IPS-NIHi7 (cell line): ENCODE results near the gene PCLAF.
"Not testable (repeated sequence)": the region's sequence is repeated elsewhere in the genome, so short reads cannot be mapped to it uniquely, and the experiment has no call there.

Experiments used
- DNase-seq: peaks from one replicate; pipeline ENCODE4 v3.0.0; 2012; ENCODE audit warnings: mixed read lengths; ENCODE audit errors: extremely low spot score

PCLAF gene, protein sequence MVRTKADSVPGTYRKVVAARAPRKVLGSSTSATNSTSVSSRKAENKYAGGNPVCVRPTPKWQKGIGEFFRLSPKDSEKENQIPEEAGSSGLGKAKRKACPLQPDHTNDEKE

DNA sequence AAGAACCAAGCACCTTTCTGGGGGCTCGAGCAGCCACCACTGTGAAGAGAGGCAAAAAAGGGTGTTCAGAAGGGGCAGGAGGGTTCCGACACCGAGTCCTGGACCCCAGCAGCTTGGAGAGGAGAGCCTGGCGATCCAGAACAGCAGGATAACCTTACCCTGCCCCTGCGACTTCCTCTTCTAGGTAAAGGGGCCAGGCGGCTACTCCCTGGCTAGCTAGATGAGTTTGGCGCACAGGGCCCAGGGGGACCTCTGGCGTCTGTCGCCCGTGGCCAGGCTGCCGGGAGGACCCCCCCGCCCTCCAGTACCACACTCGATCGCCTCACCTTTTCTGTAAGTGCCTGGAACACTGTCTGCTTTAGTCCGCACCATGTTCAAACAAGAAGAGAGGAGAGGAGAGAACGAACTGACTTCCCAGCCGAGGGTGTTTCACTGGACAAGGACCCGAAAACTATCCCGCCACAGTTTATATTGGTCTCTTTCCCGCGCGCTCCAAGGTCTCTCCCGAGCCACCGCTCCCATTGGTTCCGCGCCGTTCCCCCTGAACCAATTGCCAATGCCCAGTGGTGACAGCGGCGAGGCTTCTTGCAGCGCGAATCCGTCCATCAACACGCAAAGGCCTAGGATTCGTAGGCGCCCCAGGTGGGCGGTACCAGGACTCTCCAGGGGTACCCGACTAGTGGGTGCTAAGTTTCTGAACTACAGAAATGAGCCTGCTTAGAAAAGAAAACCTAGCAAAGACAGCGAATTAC is at the start of gene PCLAF:
PCLAF (minus strand) TSS at position 442 of the 752 bp plus-strand sequence; CDS start at position 372, 70 bp downstream.
- DNase-seq: peak; percentile 97

DNA sequence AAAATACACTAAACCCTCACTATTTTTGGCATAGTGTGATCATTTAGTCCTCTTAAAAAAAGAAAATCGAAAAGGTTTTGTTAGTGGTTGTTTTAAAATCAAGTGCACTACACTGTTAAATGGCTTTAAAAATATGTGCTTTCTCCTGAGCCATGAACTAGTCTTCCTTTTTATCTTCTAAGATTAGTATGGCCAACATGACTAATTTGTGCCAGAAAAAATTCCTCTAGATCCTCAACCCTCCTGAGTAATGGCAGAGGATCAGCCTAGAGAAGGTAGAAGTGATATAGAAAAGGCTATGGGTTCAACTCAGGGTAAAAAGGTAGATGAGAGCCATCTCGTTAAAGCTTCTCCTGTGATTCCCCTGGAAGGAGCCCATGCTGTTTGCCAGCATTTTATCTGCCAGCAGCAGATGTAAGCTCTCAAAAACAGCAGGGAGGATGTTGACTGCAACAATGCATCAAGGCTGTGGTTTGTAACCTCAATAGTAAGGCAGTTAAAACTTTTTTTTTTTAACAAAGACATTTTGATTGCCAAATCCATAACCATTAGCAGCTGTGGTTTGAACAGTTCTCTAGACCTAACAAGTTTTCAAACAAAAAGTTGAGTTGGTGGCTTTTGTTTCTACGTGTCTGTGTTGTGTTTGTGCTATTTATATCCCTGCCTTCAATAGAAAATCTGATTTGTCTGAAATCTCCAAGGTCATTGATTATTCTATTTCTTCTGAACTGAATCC is 48.9 kb upstream of the PCLAF start:
- DNase-seq: peak; percentile 71

DNA sequence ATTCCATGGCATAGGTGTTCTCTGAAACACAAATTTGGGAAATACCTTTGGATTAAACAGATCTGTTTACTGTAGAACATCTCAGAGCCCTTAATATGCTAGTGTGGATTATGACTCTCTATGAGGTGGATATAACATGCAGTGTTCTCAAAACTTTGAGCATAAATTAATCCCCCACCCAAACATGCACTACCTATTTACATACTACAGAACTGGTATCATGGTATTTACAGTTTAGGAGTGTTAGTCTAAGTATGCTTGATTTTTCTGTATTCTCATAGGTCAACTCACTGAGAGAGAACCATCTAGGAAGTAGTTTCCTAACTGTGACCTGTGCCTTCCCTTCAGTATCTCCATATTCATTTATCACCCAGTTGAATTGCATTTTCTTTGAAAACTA is 48.2 kb upstream of the PCLAF start:
- no peak for DNase-seq

DNA sequence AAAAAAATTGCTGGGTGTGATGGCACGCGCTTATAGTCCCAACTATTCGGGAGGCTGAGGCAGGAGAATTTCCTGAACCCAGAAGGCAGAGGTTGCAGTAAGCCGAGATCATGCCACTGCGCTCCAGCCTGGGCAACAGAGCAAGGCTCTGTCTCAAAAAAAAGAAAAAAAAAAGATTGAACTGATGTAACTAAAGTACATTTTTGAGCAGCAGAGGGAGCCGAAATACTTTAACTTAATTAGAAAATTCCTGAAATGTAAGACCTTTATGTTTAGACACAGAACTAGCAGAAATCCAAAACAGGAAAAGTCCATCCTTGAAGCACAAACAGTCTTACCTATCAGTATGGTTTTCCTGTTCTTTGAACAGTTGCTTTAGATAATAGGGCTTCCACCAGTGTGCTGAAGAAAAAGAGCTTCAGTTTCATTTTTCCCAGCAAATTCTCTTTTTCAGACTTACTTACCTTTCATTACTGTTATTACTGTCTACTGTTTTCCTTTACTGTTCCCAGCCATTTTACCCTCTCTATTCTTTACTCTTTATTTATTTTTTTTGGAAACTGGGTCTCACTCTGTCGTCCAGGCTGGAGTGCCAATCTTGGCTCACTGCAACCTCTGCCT is 45.7 kb upstream of the PCLAF start:
- DNase-seq: no peak

DNA sequence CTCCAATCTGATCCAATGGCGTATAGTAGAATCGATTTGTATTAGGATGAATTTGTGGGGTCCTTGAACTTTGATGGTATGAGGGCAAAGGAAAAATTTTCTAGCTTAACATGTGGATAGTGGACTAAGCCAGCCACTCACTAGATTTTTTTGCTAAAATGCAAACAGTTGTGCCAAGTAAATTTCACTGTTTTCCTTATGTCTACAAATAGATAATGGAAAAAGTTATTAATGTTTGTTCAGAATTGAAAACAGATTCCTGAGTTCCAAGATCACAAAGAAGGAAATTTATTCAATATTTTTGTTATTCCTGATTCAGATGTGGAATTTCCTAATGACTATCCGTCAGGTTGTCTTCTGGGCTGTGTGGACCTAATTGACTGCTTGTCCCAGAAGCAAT is 44.0 kb upstream of the PCLAF start:
- DNase-seq: no peak

DNA sequence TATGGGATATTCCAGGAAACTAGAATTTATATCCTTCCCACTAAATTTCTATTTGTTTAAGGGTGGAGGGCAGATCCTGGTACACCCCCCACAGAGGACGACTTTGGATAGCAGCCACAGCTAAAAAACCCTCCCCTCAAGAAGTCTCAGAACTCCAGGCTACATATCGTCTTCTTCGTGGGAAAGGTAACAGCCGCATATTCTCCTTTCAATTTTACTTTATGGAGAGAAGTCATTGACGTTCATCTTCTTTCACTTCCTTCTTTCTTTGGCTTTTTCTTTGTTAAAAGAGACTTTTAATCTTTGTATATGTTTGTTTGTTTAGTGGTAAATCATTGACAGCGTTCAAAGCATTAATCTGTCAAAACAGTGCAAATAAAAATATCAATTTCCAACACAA is 42.7 kb upstream of the PCLAF start:
- no peak for DNase-seq

DNA sequence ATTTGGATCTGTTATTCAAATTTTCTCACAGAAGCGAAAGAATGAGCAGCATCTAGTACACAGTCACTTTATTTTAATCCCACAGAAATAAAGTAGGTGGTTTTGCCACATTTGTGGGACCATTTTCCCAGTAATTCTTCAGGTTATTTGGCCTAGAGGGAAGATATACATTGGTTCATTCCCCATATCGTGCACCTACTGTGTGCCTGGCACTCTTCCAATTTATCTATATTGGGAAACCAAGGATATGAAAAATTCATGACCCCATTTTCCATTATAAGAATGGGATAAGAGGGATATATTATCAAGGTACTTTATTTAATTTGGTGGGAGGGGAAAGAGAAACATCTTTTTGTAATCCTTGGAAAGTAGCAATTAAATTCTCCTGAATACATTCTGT is 41.5 kb upstream of the PCLAF start:
- DNase-seq: no peak

DNA sequence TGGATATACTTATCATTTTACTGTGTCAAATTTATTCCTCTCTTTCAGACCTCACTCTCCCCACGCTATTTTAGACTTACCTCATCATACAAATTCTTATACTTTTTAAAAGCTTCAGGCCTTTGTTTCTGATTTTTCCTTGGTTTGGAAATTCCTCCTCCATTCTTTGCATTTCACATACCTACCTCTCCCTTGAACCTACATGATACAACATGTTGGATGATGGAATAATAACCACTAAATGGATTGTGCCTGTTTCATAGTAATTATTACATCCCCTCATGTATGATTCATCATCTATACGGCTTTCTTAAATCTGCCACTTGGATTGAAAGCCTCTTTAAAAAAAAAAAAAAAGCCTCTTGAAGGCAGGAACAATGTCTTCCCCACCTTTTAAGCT is 31.0 kb upstream of the PCLAF start:
- DNase-seq: no peak

DNA sequence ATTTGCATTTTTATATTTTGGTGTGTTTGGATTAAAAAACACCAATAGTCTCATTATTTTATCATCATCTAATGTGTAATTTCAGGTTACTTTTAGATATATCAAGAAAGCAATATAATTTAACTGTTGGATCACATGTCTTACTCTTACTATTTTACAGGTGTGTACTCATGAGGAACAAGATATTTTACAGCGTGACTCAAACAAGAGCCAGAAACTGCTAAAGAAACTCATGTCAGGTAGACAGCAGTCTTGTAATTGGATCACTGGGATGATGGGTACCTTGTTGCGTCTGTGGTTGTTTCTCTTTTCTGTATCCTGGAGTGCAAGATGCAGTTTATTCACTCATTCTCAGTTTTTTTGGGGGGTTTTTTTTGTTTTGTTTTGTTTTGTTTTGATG is 19.3 kb upstream of the PCLAF start:
- DNase-seq: no peak

DNA sequence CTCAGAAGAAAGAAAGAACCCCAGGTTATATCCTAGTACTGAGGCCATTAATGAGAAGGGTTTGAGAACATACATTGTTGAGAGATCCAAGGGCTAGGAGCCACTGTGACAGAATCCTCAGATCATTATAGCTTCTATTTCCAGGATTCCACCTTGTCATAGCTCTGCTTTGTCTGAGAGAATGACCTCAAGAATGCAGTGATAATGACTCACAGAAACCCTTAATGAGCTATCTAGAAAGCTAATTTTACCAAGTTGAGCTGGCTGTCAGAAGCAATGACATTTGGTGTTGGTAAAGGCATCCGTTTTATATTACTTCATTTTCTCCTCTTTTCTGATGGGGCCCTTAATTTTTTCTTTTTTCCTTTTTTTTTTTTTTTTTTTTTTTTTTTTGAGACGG is 17.3 kb upstream of the PCLAF start:
- DNase-seq: no peak

DNA sequence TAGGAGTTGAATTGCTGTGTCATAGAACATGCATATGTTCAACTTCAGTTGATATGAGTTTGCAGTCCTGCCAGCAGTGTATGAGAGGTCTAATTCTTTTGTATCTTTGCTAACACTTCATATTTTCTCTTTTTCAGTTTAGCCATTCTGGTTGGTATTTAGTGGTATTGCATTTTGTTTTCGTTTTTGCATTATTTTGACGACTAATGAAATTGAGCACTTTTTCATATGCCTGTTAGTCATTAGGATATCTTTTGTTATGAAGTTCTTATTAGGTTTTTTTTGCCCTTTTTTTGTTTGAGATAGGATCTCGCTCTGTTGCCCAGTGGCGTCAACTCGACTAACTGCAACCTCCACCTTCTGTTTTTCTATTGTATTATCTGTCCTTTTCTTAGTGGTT is 15.5 kb upstream of the PCLAF start:
- DNase-seq: no peak

DNA sequence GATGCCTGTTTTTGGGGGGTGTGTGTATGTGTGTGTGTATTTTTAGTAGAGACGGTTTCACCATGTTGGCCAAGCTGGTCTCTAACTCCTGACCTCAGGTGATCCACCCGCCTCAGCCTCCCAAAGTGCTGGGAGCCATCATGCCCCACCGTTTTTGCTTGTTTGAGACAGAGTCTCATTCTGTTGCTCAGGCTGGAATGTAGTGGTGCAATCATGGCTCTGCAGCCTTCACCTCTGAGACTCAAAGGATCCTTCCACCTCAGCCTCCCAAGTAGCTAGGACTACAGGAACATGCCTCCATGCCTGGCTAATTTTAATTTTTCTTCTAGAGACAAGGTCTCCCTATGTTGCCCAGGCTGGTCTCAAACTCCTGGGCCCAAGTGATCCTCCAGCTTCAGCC is 11.2 kb upstream of the PCLAF start:
- not testable (repeated sequence) for DNase-seq

DNA sequence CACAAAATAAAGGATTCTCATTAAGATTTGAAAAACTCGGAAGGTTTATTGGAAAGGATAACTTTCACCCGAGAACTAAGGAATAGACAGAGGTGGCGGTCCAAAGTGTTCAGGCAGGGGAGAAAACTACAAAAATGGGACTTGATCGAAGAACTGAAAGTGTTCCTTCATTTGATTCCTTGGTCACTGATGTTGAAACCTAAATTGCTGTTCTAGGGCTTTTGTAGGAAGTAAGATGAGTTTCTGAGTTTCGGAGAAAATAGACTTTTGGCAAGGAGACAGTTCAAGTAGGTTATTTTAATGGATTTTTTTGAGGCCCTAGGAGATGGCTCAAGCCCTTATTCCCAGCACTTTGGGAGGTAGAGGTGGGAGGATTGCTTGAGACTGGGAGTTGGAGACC is 7.8 kb upstream of the PCLAF start:
- DNase-seq: no peak

DNA sequence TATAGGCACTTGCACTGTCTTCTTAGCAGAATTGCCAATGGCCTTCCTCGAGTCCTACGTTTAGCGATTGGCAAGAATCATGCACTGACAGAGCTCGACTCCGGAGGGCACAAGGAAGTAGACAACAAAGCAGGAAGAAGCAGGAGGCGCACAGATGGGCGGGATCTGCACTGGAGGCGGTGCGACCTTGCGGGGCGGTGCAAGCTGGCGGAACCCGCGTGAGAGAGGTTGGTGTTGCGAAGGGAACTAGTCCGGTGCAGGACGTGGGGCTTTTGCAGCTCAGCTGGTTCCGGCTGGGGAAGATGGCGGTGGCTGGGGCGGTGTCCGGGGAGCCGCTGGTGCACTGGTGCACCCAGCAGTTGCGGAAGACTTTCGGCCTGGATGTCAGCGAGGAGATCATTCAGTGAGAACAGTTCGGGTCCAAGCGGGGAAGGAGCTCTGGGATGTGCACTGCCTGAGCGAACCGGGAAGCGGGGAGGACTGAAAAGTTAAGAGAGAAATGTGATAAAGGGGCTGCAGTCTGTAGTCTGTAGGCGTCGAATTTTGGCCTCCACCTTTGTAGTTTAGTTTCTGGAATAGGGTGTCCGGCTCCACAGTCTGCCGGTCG is 6.4 kb upstream of the PCLAF start, which contains the start of gene TRIP4:
TRIP4 (plus strand) TSS at position 275 of the 607 bp plus-strand sequence; CDS start at position 303, 28 bp downstream.
- DNase-seq: peak; percentile 96

DNA sequence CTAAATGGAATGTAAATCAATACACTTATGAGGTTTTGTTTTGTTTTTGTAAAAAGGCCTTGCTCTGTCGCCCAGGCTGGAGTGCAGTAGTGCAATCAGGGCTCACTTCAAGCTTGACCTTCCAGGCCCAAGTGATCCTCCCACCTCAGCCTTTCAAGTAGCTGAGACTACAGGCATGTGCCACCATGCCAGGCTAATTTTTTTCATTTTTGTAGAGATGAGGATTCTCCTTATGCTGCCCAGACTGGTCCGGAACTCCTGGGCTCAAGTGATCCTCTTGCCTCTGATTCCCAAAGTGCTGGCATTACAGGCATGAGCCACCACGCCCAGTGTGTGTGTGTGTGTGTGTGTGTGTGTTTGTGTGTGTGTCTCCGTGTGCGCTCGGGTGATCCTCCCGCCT is 5.0 kb upstream of the PCLAF start:
- DNase-seq: no peak

DNA sequence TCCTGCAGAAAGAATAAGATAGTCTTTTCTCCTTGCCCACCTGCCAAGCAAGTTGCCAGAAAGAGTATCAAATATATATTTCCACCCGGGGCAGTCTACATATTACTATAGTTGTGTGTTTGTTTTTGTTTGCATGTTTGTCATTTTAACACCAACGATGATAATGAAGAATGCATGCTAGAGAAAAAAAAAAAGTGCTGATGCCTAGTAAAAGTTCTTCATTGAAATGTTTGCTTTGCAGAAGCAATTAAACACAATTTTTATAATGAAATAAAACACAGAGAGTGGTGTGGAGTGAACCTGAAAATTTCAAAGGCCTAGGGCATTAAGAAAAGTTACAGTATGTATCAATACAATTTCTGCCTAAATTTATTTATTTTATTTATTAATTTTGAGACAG is 2.5 kb upstream of the PCLAF start:
- DNase-seq: no peak

DNA sequence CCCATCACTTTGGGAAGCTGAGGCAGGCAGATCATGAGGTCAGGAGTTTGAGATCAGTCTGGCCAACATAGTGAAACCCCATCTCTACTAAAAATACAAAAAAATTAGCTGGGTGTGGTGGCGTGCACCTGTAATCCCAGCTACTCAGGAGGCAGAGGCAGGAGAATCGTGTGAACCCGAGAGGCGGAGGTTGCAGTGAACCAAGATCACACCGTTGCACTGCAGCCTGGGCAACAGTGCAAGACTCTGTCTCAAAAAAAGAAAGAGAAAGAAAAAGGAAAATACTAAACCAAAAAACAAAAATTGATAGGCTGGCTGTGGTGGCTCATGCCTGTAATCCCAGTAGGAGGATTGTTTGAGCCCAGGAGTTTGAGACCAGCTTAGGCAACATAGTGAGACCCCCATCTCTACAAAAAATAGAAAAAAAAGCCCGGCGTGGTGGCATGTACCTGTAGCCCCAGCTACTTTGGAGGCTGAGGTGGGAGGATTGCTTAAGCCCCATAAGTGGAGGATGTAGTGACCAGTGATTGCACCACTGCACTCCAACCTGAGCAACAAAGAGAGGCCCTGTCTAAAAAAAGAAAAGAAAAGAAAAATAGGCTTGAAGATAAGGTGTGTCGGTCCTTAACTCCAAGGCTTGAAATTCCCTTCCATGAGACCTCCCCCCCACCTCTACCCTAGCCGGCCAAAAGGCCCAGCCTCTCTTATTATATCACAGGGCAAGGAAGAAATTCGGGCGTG is 941 bp downstream of the PCLAF start:
- peak; percentile 14 for DNase-seq

DNA sequence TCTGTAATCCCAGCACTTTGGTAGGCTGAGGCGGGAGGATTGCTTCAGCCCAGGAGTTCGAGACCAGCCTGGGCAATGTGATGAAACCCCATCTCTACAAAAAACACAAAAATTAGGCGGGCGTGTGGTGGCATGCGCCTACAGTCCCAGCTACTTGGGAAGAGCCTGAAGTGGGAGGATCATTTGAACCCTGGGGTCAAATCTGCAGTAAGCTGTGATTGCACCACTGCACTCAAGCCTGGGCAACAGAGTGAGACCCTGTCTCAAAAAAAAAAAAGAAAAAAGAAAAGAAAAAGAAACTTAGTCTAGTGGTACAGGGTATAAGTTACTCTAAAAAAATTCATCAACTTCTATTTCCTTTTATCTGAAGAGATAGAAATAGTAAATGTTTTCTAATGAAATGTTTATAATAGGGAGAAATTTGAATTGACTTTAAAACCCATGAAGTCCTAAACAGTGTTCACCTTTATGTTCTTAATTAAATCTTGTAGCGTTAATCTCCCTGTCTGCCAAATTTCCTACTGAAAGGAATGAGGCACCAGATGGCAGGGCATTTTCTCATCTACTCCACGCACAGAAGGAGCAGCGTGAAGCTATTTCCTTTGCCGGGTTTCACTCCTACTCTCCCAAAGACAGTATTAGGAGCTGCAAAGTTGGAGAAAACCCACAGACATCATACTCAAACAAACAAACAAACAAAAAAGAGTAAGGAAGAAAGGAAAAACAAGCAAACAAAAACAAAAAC is 1.9 kb downstream of the PCLAF start:
- no peak for DNase-seq

DNA sequence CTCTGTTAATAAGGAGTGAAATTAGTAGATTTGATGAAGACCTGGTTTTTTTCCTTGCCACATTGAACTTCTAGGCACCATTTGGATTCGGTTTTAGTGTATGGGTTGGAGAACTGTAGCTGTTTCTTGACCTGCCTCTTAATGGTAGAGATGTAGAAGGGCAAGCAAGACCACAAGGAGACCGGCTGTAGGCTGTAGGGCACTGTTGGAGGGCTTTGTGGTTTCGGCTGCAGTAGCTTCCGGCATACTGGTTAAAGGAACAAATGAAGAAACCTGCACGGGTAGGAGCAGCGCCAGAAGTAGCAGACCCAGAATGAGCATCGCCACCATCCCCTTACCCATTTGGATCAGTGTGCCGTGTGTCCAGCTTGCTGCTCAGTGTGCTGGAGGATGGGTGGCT is 7.9 kb downstream of the PCLAF start:
- DNase-seq: no peak

DNA sequence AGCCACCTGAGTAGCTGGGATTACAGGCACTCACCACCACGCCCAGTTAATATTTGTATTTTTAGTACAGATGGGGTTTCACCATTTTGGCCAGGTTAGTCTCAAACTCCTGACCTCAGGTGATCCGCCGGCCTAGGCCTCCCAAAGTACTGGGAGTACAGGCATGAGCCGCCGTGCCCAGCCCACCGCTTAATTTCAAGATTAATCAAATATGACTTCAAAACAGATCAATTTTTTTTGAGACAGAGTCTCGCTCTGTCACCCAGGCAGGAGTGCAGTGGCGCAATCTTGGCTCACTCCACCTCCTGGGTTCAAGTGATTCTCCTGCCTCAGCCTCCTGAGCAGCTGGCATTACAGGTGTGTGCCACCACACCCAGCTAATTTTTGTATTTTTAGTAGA is 9.9 kb downstream of the PCLAF start:
- not testable (repeated sequence) for DNase-seq
